Nephron (organoid): Measurements from ENCODE around the gene CAMK2N1.

Source experiments
- H3K27ac Mint-ChIP-seq, 3 experiments: 2 replicates each; pipeline ENCODE4 v1.8.0; 2020; ENCODE audit warnings: mixed read lengths in 3 of 3, mild to moderate bottlenecking in 2 of 3, moderate library complexity in 1 of 3
- H3K27me3 Mint-ChIP-seq: 2 replicates; pipeline ENCODE4 v1.8.0; 2021; ENCODE audit warnings: low read depth, mild to moderate bottlenecking, moderate library complexity, mixed read lengths
- H3K36me3 Mint-ChIP-seq: 2 replicates; pipeline ENCODE4 v1.8.0; 2020; ENCODE audit warnings: low read depth, mixed read lengths
- H3K4me1 Mint-ChIP-seq: 2 replicates; pipeline ENCODE4 v1.8.0; 2020; ENCODE audit warnings: mixed read lengths
- H3K4me3 Mint-ChIP-seq, 3 experiments: 2 replicates each; pipeline ENCODE4 v1.8.0; 2020; ENCODE audit warnings: mild to moderate bottlenecking in 3 of 3, mixed read lengths in 3 of 3, moderate library complexity in 2 of 3
- H3K9me3 Mint-ChIP-seq: 2 replicates; pipeline ENCODE4 v1.8.0; 2020; ENCODE audit warnings: mixed read lengths
- TF ChIP-seq, protein P1 (sequence below), 3 experiments: fragments of 200-600 bp; sonication (generic); IDR thresholded peaks; one replicate each; pipeline ENCODE4 v1.5.0; 2021; ENCODE audit warnings: antibody characterized with exemption in 3 of 3; ENCODE audit not compliant: unreplicated experiment in 3 of 3

CAMK2N1 gene

DNA sequence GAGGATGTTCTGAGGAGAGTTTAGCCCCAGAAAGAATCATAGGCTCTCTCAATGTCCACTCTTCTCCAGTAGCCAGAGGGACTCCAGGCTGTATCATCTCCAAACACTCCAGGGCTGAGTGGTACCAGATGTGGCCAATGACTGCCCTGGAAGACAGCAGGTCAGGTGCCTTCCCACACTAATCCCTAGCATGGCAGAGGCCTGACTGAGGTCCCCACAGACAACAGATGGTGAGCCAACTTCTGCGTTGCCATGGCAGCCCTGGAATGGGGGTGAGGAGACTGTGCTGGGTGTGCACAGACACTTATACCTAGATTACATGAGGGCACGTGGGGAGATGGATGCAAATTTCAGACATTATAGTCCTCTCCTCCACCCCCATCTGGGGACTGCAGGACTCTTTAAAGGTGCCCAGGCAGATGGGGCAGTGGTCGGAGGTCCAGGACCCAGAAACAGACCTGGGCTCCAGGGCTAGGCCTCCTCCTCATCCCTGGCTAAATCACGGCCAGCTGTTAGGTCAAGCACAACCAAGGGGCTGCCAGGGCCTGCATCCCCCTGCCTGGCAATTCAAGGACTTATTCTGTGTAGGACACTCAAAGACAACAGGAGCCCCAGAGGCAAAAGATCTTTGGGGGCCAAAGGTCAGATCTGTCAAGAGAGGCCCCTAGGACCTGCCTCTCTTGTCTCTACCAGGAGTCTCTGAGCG is 42.9 kb downstream of the CAMK2N1 start:
- Mint-ChIP-seq H3K9me3 (peaks cover 2% of the 10 kb centered on the region), H3K27ac (no peak overlapping the region), H3K4me1 (no peaks in the 10 kb centered on the region), H3K27me3 (peaks cover 30% of the 10 kb centered on the region), H3K4me3 (no peak overlapping the region), H3K36me3 (no peaks in the 10 kb centered on the region)
- TF ChIP-seq, protein P1, sequence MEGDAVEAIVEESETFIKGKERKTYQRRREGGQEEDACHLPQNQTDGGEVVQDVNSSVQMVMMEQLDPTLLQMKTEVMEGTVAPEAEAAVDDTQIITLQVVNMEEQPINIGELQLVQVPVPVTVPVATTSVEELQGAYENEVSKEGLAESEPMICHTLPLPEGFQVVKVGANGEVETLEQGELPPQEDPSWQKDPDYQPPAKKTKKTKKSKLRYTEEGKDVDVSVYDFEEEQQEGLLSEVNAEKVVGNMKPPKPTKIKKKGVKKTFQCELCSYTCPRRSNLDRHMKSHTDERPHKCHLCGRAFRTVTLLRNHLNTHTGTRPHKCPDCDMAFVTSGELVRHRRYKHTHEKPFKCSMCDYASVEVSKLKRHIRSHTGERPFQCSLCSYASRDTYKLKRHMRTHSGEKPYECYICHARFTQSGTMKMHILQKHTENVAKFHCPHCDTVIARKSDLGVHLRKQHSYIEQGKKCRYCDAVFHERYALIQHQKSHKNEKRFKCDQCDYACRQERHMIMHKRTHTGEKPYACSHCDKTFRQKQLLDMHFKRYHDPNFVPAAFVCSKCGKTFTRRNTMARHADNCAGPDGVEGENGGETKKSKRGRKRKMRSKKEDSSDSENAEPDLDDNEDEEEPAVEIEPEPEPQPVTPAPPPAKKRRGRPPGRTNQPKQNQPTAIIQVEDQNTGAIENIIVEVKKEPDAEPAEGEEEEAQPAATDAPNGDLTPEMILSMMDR (IDR thresholded peaks at IDR 0.05; ENCODE audit: unreplicated experiment in 3 of 3), result no peak

DNA sequence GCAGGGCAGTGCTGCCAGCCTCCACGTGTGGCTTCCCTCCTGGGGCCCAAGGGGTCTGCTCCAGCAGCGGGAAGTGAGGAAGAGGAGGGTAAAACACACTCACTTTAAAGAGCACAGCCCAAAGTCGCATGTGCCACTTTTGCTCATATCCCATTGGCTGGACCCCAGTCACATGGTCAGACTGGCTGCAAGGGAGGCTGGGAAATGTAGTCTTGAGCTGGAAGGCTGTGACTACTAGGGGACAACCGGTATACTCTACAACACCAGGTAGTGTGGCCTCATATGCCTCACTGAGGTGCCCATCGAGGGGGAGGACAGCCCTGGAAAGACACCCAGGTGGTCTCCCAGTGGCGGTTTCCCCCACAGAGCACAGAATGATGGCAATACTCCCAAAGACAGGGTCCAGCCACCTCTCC is 45.2 kb downstream of the CAMK2N1 start:
- no peak overlapping the region for H3K4me3 Mint-ChIP-seq
- H3K27ac Mint-ChIP-seq, result no peak overlapping the region
- peaks cover 2% of the 10 kb centered on the region for H3K9me3 Mint-ChIP-seq
- H3K36me3 Mint-ChIP-seq, result no peaks in the 10 kb centered on the region
- H3K27me3 Mint-ChIP-seq, result peaks cover 24% of the 10 kb centered on the region
- TF ChIP-seq, protein P1 (IDR thresholded peaks at IDR 0.05; ENCODE audit: unreplicated experiment in 3 of 3), result no peak
- no peaks in the 10 kb centered on the region for H3K4me1 Mint-ChIP-seq

DNA sequence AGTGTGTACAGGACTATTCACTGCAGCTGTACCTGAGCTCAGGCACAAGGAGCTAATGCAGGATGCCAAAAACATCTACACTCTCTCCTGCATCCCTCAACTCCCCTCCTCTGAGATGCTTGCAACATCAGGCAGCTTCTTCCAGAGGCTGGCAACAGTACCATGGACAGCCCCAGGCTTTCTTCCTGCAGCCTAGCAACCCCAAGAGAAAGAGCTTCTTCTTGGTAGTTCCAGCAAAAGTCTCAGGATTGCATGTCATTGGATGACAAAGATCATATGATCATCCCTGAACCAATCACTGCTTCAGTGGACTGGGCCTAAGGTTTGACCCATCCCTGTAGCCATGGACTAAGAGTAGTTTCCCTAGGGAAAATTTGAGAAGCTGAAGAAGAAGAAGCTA is 46.7 kb downstream of the CAMK2N1 start:
- TF ChIP-seq, protein P1 (IDR thresholded peaks at IDR 0.05; ENCODE audit: unreplicated experiment in 3 of 3), result no peak
- H3K36me3 Mint-ChIP-seq, result no peaks in the 10 kb centered on the region
- H3K4me3 Mint-ChIP-seq, result no peak overlapping the region
- no peaks in the 10 kb centered on the region for H3K4me1 Mint-ChIP-seq
- H3K9me3 Mint-ChIP-seq, result peaks cover 2% of the 10 kb centered on the region
- H3K27ac Mint-ChIP-seq, result no peak overlapping the region
- peaks cover 38% of the 10 kb centered on the region for H3K27me3 Mint-ChIP-seq

DNA sequence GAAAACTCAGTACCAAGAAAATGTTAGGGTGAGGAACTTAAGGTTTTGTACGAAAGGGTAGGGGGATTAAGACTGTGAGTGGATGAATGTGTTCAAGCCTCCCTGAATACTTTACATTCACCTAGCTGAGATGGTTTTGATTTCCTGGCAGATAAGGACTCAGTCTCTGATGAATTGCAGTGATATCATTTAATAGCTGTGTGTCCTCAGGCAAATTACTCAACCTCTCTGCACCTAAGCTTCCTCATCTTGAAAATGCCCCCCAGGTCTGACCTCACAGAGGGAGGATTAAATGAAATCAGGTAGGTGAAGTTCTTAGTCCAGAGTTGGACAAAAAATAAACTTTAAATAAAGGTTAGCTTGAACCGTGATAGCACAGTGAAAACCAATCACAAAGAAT is 48.4 kb downstream of the CAMK2N1 start:
- no peak overlapping the region for H3K27ac Mint-ChIP-seq
- peaks cover 49% of the 10 kb centered on the region for H3K27me3 Mint-ChIP-seq
- no peak overlapping the region for H3K4me3 Mint-ChIP-seq
- peaks cover 2% of the 10 kb centered on the region for H3K9me3 Mint-ChIP-seq
- H3K4me1 Mint-ChIP-seq, result no peaks in the 10 kb centered on the region
- no peaks in the 10 kb centered on the region for H3K36me3 Mint-ChIP-seq
- TF ChIP-seq, protein P1 (IDR thresholded peaks at IDR 0.05; ENCODE audit: unreplicated experiment in 3 of 3), result no peak

DNA sequence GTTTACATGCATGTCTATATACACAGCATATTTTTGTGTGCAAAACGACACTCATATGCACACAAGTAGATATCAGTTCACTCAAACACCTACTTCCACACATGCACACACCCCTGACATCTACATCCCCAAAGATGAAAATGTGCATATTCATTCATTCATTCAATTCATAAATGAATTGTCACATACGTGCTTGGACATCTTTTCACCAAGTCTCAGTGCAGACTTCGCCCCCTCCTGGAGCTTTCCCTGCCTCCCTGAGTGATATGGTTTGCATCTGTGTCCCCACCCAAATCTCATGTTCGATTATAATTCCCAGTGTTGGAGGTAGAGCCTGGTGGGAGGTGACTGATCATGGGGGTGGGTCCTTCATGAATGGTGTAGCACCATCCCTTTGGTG is 53.1 kb downstream of the CAMK2N1 start:
- TF ChIP-seq, protein P1 (IDR thresholded peaks at IDR 0.05; ENCODE audit: unreplicated experiment in 3 of 3), result no peak
- no peaks in the 10 kb centered on the region for H3K4me1 Mint-ChIP-seq
- peaks cover 59% of the 10 kb centered on the region for H3K27me3 Mint-ChIP-seq
- no peaks in the 10 kb centered on the region for H3K36me3 Mint-ChIP-seq
- H3K9me3 Mint-ChIP-seq, result no peaks in the 10 kb centered on the region
- no peak overlapping the region for H3K27ac Mint-ChIP-seq
- H3K4me3 Mint-ChIP-seq, result no peak overlapping the region
